Stimulated activated CD4-positive, alpha-beta T cell treated with anti-CD3 and anti-CD28 coated beads, Interleukin-1b, Interleukin-23, amount 100 ng/mL, for 48 hours (primary cell): ENCODE measurements around the gene IKBKG.
"Not testable (repeated sequence)": the region's sequence is repeated elsewhere in the genome, so short reads cannot be mapped to it uniquely, and the experiment has no call there.

Source experiments
- DNase-seq: peaks from one replicate; pipeline ENCODE4 v3.0.0-alpha.2; 2020

IKBKG gene, protein sequence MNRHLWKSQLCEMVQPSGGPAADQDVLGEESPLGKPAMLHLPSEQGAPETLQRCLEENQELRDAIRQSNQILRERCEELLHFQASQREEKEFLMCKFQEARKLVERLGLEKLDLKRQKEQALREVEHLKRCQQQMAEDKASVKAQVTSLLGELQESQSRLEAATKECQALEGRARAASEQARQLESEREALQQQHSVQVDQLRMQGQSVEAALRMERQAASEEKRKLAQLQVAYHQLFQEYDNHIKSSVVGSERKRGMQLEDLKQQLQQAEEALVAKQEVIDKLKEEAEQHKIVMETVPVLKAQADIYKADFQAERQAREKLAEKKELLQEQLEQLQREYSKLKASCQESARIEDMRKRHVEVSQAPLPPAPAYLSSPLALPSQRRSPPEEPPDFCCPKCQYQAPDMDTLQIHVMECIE

DNA sequence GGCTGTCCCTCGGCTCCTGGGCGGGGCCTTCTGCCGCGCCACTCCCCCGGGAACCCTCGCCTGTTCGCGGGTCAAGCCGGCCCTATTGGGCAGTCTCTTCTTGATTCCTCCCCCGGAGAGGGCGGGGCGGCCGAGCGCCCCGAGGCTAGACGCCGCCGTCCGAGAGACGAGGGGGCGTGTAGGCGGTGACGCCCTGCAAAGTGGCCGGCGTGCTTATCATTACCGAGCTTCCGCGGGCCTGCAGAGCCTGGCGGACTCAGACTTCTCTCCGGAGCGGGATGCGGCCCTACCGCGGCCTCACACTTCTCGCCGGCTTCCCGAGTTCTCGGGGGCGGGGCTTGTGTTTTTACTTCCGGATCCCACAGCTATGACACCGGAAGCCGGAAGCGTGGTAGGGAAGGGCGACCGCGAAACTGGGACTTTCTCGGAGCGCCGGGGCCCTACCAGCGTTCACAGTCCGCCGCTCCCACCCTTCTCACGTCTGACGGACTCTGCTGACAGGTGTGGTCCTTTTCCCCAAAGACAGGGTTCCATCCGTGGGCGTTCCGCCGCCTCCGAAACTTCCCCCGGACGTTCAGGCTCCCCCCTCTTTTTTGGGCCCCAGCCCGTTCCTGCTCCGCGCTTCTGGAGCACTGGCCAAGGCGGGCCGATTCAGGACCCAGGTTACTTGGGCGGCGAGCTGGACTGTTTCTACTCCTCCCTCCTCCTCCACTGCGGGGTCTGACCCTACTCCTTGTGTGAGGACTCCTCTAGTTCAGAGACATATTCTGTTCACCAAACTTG lies at the start of gene IKBKG:
TSS of gene IKBKG (plus strand) at position 376 of the 783 bp plus-strand sequence. CDS start 4,383 bp downstream, outside the sequence.
- DNase-seq, result peak; percentile 87

DNA sequence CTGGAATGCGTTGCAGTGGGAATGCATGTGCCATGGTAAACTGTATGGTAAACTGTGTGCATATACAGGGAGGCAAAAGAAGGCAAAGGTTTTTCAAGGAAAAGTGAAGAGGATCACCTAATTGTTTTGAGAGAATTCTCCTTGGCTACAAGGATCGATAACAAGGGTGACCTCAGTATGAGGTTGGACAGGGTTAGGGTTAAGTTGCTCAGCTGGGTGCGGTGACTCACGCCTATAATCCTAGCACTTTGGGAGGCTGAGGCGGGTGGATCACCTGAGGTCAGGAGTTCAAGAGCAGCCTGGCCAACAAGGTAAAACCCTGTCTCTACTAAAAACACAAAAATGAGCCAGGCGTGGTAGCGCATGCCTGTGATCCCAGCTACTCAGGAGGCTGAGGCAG lies 46.0 kb upstream of the IKBKG start:
- DNase-seq, result not testable (repeated sequence)

DNA sequence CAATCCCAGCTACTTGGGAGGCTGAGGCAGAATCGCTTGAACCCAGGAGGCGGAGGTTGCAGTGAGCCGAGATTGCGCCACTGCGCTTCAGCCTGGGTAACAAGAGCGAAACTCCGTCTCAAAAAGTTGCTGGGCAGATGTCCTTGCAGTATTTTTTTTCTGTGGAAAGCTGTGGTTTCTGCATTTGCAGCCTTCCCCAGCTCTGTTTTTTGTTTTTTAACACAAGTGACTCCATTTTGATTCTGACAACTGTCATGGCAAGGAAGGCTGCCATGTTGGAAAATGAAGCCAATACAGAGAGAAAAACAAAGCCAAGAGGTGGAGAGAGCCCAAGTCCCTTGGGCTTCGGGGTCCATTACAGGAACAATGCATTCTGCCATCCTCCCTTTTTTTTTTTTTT lies 45.3 kb upstream of the IKBKG start:
- DNase-seq, result no peak

DNA sequence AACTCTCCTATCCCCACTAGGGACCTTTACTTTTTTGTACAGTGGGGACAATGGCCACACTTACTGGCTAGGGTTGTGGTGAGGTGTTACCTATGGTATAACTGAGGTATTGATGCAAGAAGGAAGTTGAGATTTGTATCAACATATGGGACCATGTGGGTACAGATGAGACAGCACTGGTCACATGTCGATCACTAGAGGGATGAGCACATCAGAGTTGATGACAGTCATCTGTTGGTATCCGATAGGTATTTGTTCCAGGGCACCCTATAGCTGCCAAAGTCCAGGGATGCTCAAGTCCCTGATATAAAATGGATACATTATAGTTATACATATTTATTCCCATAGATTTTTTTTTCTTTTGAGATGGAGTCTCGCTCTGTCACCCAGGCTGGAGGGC lies 44.4 kb upstream of the IKBKG start:
- DNase-seq, result no peak

DNA sequence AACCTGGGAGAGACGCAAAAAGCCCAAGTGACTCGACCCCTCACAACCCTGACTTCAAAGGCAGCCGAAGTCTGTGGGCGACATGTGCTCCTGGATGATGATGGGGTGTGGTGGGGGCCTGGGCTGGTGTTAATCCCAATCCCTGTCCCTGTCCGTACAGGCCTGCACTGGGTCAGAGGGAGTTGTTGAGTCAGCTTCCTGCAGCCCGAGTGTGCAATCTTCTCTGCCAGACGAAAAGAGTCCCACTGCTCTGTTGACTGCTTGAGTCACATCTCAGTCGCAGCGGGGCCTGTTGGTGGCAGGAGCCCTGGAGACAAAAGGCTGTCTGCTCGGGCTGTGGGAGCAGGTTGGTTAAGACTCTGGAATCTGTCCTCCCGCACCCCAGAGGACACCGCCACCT lies 41.7 kb upstream of the IKBKG start:
- DNase-seq, result no peak

DNA sequence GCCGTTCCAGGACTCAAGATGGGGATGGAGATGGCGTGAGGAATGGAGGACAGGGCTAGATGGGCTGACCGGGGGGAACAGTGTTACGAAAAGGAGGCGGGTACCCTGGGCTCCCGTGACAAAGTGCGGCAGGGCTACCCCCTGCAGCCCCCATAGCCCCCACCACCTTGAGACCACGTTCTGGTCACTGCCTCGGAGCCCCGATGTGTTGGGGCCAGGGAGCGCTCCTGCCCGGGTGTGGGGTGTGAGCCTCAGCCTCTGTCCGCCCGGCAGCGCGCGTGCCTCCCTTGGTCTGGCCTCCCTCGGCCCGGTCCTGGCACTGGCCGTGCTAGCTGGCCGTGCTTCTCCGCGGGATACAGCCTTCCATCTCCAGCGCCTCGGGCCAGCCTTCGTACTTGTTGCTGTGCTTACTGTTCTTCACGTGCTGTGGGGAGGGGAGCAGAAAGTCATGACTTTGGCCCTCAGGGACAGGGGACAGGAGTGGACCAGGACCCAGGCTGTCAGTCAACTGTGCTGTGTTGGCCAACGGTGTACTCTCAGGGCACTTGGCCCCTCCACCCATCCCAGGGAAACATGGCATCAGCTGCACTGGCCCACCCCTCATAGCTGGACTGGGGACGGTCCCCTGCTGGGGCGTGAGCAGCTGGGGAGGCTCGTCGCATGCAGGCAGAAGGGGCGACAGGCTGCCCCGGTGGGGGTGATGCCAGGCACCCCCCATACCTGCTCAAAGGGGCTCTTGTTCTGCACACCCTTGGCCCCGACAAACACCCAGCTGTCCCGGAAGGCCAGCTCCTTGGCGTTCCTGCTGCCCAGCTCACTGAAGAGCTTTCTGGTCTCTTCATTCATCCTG lies 40.7 kb upstream of the IKBKG start:
- no peak for DNase-seq

DNA sequence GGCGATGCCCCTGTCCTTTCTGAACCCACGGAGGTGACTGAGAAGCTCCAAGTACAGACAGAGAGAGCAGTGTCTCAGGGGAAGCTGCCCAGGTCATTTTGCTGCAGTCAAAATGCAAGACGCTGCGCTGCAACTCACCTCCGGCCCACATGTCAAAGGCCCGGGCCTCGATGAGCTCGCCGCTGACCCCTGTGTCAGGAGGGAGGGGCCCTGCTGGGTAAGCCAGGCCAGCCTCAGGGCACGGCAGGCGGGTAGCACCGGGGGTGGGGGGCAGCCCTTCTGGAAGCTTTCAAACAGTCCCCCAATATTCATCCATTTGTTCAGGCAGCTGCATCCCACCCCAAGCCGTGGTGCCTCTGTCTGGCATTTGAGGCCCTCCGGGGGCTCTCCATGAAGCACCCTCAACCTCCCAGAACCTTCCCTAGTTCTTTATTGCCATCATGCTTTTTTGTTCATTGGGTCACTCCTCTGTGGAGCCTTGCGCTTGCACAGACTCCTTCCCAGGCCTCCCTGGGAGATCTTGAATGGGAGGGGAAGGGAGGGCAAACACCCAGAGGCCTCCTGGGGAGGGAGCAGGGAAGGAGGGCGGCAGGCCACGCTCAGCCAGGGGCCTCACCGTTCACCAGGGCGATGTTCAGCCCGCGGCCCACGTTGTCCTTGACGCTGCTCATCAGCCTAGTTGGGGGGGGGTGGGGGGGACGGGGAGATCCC lies 39.6 kb upstream of the IKBKG start:
- DNase-seq, result no peak

DNA sequence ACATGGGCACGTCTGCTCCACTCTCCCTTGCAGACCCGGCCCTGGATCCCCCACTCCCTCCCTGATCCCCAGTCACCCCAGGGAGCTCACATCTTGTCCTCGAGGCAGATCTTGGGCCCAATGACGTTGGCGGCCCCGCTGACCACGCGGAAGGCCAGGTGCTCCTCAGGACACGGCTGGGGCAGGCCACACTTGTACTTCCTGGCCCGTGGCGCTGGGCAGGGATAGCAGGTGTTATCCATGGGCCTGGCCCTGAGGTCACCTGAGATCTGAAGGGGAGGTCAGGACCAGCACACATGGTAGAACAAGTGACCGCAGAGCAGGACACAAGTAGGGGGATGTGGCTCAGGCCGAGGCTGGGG lies 39.1 kb upstream of the IKBKG start:
- DNase-seq, result no peak

DNA sequence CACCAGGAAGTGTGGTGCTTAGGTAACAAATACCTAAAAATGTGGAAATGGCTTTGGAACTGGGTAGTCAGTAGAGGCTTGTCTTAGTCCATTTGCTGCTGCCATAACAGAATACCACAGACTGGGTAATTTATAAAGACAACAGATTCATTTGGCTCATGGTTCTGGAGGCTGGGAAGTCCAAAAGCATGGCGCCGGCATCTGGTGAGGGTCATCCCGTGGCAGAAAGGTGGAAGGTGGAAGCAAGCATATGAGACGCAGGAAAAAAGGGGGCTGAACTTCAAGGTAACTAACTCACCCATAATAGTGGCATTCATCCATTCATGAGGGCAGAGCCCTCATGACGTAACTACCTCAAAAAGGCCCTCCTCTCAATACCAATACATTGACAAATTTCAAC lies 38.0 kb upstream of the IKBKG start:
- no peak for DNase-seq

DNA sequence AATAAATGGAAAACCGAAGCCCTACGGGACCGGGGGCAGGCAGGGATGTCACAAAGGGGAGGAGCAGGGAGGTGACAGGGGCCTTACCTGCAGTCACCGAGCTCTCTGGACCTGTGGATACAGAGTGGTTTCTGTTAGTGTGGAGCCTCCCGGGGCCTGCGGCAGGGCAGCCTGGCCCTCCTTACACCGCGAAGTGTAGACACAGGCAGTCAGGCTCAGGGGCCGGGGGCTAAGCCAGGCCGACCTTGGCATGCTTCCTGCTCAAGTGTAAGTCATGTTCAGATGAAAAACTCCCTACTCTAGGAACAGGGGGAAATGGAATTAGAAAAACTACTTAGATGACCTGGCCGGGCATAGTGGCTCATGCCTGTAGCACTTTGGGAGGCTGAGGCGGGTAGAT lies 35.7 kb upstream of the IKBKG start:
- no peak for DNase-seq

DNA sequence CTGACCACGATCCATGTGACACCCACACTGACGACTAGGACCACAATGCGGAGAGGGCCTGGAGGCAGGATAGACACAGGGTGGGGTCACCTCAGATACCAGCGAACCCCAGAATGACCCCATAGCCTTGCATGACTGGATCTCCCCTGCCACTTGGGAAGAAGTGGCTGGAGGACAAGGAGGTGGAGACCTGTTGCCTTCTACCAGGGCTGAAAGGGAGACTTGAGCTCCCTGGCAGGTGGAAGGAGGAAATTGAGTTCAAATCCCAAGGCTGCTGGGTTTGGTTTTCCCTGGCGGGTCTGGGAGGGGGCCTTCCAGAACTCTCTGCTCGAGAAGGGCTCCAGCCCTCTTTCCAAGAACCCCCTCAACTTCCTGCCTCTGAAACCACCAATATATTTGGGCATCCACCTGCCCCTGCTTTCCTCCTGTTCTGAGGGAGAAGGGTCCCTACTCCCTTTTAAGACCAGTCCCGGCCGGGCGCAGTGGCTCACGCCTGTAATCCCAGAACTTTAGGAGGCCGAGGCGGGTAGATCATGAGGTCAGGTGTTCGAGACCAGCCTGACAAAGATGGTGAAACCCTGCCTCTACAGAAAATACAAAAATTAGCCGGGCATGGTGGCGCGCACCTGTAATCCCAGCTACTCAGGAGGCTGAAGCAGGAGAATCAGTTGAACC lies 34.4 kb upstream of the IKBKG start:
- DNase-seq, result no peak

DNA sequence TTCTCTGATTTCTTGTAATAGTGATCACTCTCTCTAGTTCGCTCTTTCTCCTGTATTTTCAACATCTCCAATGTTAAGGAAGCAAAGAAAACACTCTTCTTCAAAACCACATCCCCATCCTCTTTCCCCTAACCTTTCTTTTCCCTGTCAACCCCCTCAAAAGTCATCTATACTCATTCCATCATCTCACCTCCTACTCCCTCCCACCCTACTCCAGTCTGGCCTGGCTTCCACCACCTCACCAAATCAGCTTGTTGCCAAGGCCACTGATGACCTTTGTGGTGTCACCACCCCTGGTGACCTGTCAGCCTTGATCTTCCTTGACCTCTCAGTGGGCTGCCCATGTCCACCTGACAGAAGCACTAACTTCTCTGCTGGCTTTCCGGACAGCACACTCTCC lies 33.7 kb upstream of the IKBKG start:
- no peak for DNase-seq

DNA sequence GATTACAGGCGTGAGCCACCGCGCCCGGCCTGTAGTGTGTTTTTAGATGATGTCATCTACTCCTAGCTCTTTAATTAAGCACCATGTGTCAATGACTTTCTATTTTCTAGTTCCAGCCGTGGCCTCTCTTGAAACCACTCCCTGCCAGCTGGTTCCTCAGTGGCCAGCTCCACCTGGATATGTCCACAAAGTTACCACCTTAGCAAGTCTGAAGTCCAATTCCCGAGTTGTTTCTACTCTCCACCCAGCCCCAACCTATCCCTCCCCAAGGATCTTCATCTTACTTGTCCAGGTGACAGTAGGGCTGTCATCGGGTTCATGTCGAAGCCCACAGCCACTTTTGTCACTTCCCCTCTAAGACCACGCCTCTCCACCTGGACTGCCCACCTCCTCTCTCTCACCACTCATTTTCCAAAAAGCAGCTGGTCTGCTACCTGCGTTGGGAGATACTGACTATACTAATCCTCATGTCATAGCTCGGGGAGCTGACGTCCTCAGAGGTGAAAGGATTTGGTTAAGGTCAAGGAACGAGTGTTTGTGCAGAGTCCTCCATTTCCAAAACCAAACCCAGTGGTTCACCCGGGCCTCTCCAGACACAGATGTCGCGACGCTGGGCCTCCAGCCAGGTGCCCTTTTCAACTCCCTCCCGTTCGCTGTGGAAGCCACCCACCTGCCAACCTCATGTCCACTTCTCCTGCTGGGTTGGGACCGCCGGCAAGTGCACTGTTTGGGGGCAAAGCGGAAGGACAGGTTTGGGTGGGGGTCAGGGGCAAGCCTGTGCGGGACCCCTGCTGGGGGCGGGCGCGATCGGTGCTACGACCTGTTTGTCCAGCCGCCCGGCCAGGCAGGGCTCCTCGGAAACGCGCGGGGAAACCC lies 32.1 kb upstream of the IKBKG start:
- DNase-seq, result peak; percentile 24

DNA sequence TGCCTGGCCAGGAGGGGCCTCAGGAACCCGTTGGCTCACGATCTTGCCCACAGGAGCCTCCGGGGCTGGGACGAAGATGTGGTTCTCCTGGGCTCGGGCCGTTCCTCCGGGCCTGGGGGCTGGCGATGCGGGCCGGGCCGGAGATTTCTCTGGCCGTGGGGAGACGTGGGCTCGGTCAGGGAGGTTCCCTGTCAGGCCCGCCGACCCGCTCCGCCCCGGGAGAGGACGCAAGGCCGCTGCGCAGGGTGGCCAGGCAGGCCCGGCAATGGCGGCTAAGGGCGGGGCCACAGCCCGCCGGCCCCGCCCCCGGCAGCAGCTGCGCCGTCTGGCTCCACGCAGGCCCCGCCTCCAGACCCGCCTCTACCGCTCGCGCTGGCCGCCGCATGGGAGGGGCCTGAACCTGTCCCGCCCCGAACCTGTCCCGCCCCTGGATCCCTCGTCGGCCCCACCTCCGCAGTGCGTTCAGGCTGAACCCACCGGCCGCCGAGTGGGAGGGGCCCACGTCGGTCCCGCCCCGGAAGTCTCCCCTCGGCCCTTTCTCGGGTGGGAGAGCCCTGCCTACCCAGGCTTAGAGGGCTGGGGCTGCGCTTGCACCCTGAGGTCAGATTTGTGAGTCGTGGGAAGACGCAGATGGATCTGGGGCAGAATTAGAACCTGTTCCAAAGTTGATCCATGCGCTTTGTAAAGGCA lies 31.3 kb upstream of the IKBKG start, which contains the start of gene FAM3A:
TSS of gene FAM3A (minus strand) at position 267 of the 690 bp plus-strand sequence. CDS start 460 bp downstream, outside the sequence.
- DNase-seq, result peak; percentile 93

DNA sequence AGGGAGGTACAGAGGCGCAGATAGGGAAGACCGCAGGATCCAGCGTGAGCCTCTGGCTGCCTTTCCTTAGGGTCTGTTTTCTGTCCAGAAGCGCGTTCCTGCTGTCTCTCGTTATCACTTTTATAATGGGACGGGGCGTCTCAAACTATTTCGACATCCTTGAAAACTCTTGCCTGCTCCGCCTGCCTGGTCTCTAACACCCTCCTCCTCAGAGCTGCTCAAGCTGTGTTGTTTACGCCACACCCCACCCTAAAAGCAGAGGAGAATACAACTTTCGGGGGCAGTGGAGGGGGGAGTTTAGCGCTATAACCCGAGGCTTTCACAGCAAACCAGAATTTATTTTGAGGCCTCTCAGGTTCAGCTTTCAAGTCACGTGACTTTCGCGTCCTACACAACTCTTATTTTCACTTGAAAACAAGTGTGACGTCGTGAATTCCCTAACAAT lies 30.7 kb upstream of the IKBKG start:
- no peak for DNase-seq

DNA sequence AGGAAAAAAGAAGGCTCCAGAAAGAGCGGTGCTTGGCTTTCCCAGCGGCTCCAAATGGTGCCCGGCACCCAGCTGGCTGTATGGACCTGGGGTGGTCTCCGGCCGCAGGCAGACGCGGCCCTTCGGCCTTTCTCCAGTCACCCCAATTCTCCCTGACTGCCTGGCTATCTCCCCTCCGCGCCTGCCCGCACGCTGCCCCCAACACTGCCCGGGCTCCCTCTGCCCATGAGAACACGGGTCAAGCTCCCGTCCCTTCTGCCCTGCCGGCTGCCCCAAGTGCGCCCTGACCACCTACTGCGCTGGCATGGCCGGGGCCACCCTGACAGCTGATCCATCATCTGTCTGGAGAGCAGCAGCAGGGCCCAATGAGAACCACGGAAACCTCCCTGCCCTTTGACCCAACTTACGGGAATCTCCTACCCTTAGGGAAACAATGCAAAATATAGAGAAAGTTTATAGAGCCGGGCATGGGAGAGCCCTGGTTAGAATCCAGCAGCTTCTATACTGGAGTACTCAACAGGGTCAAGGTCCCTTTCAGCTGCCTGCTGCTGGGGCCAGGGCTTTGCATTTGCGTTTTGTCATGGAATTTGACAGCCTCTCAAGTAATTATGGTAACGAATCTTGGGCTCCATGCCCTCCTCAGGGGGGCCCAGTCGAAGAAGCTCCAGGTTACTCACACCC lies 30.2 kb upstream of the IKBKG start:
- no peak for DNase-seq

DNA sequence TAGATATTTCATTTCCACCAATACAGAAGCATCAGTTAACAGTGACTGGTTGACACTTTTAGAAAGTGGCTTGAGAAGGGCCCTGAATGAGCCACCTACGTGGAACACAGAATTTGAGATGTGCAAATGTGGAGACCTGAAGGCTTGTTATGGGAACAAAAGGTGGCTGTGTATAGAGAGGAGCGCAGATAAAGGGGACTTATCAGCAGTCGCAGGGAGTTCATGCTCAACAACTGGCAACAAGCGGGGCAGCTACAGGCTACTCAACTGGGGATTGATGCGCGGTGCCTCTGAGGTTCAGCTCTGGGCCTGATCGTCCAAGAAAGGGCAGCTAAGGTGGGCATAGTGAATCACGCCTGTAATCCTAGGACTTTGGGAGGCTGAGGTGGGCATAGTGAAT lies 28.0 kb upstream of the IKBKG start:
- no peak for DNase-seq

DNA sequence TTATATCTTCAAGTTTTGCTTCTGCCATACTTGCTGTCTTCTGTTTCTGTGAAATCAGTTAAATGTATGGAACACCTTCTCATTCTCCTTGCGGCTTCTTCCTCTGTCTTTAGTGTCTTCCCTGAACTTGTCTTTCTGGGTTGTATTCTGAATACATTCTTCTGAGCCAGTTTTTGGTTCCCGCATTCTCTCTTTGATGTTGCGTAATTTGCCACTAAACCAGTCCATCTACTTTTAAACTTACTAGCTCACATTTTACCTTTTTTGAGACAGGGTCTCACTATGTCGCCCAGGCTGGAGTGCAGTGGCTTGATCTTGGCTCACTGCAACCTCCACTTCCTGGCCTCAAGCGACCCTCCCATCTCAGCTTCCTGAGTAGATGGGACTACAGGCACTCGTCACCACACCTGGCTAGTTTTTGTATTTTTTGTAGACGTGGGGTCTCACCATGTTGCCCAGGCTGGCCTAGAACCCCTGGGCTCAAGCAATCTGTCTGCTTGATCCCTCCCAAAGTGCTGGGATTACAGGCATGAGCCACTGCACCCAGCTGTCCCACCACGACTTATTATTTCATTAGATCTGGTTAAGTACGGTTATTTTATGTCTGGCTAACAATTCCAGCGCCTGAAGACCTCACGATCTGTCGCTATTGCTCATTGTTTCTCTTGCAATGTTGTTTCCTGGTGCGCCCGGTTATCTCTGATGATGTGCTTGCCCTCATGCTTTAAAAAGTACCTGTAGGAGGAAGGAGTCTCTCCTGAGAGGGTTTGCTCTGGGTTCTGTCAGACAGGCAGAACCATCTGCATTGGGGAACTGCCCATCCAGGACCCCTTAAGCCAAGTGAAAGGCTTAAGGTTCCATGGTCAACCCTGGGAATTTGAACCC lies 21.6 kb upstream of the IKBKG start:
- no peak for DNase-seq
